GM19099 (cell line): Measurements from ENCODE around the gene FGB.

Experiments
- POLR2A ChIP-seq: IDR thresholded peaks from 3 replicates; pipeline ENCODE4 v1.6.1; 2011; ENCODE audit warnings: low read depth; ENCODE audit not compliant: insufficient read length; ENCODE audit errors: extremely low read depth

Gene FGB

GRCh38 chr4:154604696-154605200, 41.9 kb downstream of the FGB start:
- no peak for TF ChIP-seq POLR2A

GRCh38 chr4:154606728-154607723, 44.2 kb downstream of the FGB start:
- TF ChIP-seq POLR2A = no peak

GRCh38 chr4:154608361-154609252, 45.8 kb downstream of the FGB start:
- no peak for TF ChIP-seq POLR2A

DNA sequence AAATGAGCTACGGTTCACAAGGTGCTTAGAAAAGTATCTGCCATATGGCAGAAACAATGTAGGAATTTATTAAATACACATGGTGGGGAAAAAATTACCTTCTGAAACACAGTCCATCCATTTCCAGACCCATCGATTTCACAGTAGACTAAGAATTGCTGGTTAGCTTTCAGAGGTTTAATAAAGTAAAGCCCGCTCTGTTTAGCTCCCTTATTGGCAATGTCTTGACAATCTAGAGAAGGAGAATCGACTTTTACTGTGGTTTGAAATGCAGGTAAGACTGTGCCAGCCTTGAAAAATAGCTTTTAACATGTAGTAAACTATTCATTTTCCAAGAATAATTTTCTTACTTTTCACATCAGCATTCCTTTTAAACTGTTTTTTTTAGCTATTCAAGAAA, 46.7 kb downstream of the FGB start:
- no peak for TF ChIP-seq POLR2A

GRCh38 chr4:154610582-154610981, 47.8 kb downstream of the FGB start:
- TF ChIP-seq POLR2A = no peak

DNA sequence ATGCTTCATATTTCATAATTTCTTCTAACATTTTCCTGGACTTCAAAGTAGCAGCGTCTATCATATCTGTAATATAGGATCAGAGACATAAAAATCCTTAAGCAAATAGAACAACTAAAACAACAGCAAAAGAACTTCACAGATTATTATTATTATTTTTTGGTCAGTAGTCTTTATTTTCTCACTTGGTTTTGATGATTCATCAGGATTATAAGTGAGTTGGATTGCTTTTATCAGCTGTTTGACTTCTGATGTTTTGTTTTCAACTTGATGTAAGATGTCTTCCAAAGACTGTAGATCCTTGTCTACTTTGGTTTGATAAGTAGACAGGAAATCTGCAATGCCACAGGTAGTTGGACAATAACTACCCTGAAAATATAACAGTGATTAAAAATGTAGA, 49.0 kb downstream of the FGB start:
- TF ChIP-seq POLR2A = no peak

DNA sequence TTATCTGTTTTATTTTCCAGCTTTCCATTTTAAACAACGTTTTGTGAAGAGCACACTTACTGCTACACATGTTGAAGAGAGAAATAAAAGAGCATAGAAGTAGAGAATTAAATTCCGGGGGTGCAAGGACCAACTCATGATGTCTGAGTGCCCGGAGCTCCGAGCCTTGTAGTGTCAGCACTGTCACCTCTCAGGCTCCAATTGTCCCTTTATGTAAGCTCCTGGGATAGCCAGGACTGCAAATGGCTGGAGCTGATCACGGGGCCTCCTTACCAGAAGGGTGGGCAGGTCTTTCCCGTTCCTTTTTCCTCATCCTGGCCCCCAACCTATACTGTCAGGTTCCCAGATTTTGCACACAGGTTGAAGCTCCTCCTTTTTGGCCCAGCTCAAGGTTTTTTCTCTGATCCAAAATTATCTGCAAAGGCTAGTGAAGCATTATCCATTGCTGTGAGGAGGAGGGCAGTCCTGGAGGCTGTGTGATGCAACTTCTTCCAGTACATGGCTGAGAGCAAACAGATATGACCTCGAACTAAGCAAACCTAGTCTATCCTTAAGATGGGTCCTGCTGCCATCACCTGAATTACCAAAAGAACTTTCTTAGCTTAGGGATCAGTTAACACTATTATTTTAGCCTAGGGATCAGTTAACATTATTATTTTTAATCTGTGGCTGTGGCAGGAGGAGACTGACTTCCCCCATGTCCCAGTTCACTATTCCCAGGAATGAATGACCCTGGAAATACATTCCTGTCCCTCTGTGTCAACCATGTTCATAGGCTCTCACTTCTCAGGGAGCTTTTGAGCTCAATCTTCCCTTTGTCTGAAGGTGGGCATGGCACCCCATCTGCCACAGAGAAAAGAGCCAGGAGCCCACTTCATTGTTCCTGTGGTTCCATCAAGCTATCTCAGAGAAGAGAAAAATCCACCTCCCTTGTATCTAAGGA, 49.9 kb downstream of the FGB start, which contains the start of gene FGG:
FGG (minus strand) TSS at position 185 of the 943 bp plus-strand sequence; CDS start at position 138, 47 bp downstream.
- TF ChIP-seq POLR2A = no peak

- TF ChIP-seq POLR2A = no peak
Observed at GRCh38 chr4:154614306-154614705, 51.5 kb downstream of the FGB start.

GRCh38 chr4:154615211-154615610, 52.4 kb downstream of the FGB start:
- no peak for TF ChIP-seq POLR2A

GRCh38 chr4:154616287-154616686, 53.5 kb downstream of the FGB start:
- TF ChIP-seq POLR2A = no peak

DNA sequence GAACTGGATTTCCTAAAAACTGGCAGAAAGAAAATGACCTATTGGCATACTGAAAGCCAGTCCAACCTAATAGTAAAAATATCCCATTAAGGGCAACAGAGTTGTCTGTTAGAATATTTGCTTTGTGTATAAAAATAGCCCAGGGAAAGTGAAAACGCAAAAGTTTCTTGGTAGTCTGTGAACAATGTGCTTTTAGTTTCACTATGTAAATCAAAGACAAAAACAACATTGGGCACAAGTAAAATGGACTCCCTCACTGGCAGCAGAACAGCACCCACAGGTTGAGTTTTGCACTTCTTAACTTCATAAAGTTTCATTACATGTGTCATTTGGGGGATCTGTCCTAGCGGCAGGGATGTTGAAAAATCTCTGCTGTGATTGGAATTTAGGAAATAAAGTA, 53.9 kb downstream of the FGB start:
- TF ChIP-seq POLR2A = no peak

DNA sequence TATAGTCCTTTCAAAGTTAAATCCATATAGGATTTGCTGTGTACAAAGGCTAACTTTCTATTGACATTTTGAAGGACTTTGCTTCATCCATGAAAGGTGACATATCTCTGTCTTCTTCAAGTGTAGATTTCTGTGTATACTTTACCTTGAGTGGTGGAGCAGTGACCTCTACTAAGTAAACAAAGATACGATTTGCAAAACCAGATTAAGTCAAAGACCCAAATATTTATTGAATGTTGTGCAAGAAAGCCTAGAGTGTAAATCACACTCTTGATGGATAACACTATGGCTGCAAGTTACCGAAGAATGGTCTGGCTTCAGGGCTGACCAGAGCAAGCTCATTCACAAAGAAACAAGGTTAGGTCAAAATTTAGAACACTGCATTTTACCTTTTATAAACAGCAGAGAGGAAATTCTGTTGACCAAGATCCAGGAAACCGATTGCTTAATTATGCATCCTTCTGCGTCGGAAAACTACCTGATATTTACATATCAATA, 55.1 kb downstream of the FGB start:
- no peak for TF ChIP-seq POLR2A

DNA sequence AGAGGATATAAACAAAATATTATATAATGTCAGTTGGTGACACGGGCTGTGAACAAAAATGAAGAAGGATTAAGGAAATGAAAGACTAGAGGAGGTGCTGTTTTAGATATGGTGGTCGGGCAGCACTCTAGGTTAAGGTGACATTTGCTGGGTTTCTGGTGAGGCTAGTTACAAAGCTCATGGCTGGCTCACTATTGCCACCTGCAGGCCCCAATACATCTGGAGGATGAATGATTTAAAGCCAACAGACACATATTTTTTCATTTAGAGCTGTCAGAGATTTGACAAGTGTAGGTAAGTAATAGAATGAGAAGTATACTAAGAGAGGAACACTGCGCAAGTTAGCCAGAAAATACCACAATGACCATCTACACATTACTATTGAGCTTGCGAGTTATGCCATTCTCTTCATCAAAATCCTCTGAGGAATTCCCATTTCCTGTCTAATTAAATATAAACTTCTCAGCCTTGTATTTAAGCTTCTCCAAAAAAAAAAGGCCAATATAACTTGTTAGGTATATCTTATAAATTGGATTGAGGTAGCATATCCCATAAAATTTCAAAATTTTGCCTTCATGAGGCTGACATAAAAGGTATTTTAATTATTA, 56.0 kb downstream of the FGB start:
- TF ChIP-seq POLR2A = no peak
